Uterus (tissue), 4 donors: Measurements from ENCODE around the gene CSF3R. TPM values are rescaled to one million over a fixed set of nuclear protein-coding genes. Genes with fewer than 3 reads are reported as not detected.

Source experiments
- DNase-seq, 2 donors: peaks; one replicate each; pipeline ENCODE4 v3.0.0-alpha.2; 2019 to 2020
- H3K27ac ChIP-seq, 2 donors: fragments of 200-600 bp; sonication (generic); 1 replicate in 1 of 2; 2 replicates in 1 of 2; pipeline ENCODE4 v1.5.1; 2016 to 2018
- H3K27me3 ChIP-seq, 2 donors: fragments of 200-600 bp; sonication (generic); one replicate each; pipeline ENCODE4 v1.5.1; 2018 to 2019; ENCODE audit warnings: control low read depth in 1 of 2
- H3K36me3 ChIP-seq, 2 donors: fragments of 200-600 bp; sonication (generic); one replicate each; pipeline ENCODE4 v1.5.1; 2019; ENCODE audit warnings: control low read depth in 1 of 2
- H3K4me1 ChIP-seq, 2 donors: fragments of 200-600 bp; sonication (generic); one replicate each; pipeline ENCODE4 v1.5.1; 2018 to 2019; ENCODE audit warnings: control low read depth in 1 of 2
- H3K4me3 ChIP-seq, 2 donors: fragments of 200-600 bp; sonication (generic); 1 replicate in 1 of 2; 2 replicates in 1 of 2; pipeline ENCODE4 v1.5.1; 2018 to 2019; ENCODE audit warnings: mild to moderate bottlenecking in 1 of 2
- H3K9me3 ChIP-seq, 2 donors: fragments of 200-600 bp; sonication (generic); one replicate each; pipeline ENCODE4 v1.5.1; 2019; ENCODE audit warnings: control low read depth in 1 of 2
- POLR2A ChIP-seq, 2 donors: fragments of 450-650 bp; IDR thresholded peaks; one replicate each; pipeline ENCODE4 v1.6.1; 2016; ENCODE audit warnings: antibody characterized with exemption in 2 of 2, mild to moderate bottlenecking in 1 of 2, moderate library complexity in 1 of 2
- intact Hi-C: fragments of 100-400 bp; cut with DNase I; formaldehyde crosslinking; loops from one replicate; pipeline ENCODE4 v1.15.1; 2023; ENCODE audit warnings: low total_unique reads
- total RNA-seq, 4 donors: library from RNA; depleted of rRNA in 3 of 4; stranded (reverse); fragments of >200 nt in 3 of 4; gene quantifications; one replicate each; pipeline versions ENCODE4 v1.1.0 to v1.2.4, GENCODE V29; 2014 to 2023
- TF ChIP-seq, protein P1 (sequence below), 4 experiments: fragments of 200-600 bp in 2 of 4; fragments of 450-650 bp in 2 of 4; sonication (generic) in 2 of 4; IDR thresholded peaks; one replicate each; pipeline ENCODE4 v1.5.1; 2016 to 2019; ENCODE audit warnings: antibody characterized with exemption in 4 of 4, mild to moderate bottlenecking in 2 of 4, moderate library complexity in 1 of 4
- donor health status: DM: yes; HTN: yes; CAD: no.

CSF3R gene
- total RNA-seq, 4 donors from 2014 or later = 4.9 to 9.7 (median 6.6) TPM

DNA sequence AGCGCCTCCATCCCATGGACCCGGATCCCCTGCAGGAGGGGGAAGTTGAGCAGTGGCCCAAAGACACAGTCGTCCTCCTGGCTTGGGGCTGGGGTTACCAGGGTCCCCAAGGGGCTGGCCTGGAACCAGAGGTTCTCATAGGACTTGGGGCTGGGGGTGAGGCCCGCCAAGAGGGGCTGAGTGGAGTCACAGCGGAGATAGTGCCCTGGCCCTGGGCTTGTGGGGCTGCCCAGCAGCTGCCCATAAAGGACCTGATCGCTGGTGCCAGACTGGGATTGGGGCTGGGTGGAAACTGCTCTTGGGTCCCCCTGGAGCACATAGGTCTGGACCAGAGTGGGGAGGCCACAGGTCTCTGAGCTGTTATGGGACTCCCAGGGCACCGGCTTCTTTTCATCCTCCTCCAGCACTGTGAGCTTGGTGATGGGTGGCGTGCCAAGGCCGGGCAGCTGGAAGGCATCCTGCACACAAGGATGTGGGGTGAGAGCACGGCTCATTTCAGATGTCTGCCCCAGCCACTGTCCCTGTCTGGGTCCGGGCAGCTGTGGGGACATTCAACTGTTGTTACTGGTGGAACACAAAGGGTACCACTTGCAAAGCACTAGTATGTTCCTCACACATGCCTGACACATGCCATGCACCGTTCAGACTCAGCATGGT, 16.2 kb downstream of the CSF3R start:
- no peaks in the 10 kb centered on the region for H3K36me3 ChIP-seq
- intact Hi-C loops = no loop called here
- no peak for DNase-seq
- H3K4me3 ChIP-seq = no peak overlapping the region
- peaks cover 0 to 3% of the 10 kb centered on the region in 2 donors for H3K4me1 ChIP-seq
- no peaks in the 10 kb centered on the region for H3K9me3 ChIP-seq
- H3K27ac ChIP-seq = no peak overlapping the region
- no peak for TF ChIP-seq POLR2A (IDR thresholded peaks at IDR 0.05)
- TF ChIP-seq, protein P1, sequence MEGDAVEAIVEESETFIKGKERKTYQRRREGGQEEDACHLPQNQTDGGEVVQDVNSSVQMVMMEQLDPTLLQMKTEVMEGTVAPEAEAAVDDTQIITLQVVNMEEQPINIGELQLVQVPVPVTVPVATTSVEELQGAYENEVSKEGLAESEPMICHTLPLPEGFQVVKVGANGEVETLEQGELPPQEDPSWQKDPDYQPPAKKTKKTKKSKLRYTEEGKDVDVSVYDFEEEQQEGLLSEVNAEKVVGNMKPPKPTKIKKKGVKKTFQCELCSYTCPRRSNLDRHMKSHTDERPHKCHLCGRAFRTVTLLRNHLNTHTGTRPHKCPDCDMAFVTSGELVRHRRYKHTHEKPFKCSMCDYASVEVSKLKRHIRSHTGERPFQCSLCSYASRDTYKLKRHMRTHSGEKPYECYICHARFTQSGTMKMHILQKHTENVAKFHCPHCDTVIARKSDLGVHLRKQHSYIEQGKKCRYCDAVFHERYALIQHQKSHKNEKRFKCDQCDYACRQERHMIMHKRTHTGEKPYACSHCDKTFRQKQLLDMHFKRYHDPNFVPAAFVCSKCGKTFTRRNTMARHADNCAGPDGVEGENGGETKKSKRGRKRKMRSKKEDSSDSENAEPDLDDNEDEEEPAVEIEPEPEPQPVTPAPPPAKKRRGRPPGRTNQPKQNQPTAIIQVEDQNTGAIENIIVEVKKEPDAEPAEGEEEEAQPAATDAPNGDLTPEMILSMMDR (IDR thresholded peaks at IDR 0.05) = no peak
- no peaks in the 10 kb centered on the region for H3K27me3 ChIP-seq

DNA sequence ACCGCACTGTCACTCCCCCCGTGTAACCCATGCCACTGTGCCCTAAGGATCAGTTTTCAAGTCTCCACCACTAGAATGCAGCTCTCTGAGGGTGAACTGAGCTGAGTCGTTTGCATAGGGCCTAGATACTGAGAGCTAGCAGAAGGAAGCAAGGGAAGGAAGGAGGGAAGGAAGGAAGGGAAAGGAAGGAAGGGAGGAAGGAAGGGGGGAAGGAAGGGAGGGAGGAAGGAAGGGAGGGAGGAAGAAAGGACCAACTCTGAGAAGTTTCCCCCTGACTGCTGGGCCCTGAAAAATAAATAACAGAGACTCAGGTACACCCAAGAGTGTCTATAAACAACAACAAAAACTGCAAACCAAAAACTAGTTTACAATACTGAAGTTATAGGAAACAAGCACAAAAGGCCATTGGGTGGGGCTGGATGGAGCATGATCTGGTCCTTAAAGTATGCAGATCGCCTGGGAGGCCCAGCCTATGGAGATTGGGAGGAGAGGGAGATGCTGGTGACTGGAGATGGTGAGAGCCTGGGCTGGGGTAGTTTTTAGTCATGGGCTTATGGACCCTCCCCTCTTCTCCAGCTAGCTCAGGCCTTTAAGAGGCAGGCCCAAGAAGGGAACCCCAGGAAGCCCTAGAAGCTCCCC, 16.9 kb downstream of the CSF3R start:
- no peak for DNase-seq
- no peak overlapping the region for H3K27ac ChIP-seq
- peaks cover 0 to 3% of the 10 kb centered on the region in 2 donors for H3K4me1 ChIP-seq
- H3K36me3 ChIP-seq = no peaks in the 10 kb centered on the region
- intact Hi-C loops = no loop called here
- TF ChIP-seq, protein P1 (IDR thresholded peaks at IDR 0.05) = no peak
- no peak for TF ChIP-seq POLR2A (IDR thresholded peaks at IDR 0.05)
- no peaks in the 10 kb centered on the region for H3K27me3 ChIP-seq
- H3K9me3 ChIP-seq = no peaks in the 10 kb centered on the region
- H3K4me3 ChIP-seq = no peak overlapping the region

DNA sequence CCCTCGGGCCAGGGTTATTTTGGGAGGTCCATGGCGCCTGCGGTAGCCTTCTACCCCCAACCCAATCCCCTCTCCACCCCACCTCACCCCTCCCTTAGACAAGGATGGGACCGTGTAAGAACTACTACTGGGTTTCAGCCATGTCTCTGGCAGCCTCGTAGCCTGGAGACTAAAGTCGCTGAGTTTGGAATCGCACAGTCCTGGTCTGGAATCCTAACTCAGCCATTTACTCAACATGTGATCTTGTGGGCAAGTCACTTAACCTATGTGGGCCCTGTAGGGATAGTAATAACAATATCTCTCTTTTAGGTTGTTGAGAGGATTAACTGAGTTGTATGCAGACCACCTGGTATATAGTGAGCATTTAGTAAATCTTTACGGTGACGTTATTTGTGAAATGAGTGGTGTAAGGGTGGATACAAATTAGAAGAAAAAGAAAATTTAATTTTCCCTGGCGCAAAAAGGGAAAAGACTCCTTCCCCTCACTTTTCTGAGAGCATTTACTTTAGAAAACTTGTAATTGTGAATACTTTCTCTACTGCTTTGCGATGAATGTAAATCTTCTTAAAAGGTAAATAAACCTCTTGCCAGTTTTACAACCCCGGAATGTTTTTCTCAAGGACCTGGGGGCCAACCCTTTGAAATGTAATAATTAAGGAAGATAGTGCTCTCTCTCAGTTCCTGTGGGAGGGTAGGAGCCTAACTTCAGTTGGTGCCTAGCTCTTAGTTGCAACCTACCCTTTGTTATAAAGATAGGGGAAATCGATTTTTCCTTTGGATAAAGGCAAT, 17.9 kb downstream of the CSF3R start:
- Histone ChIP-seq H3K27me3 (no peaks in the 10 kb centered on the region), H3K9me3 (no peaks in the 10 kb centered on the region), H3K27ac (peak overlapping the region; percentile 92 to 94), H3K4me3 (peak overlapping the region; percentile 83 to 91), H3K4me1 (peaks cover 0 to 3% of the 10 kb centered on the region in 2 donors), H3K36me3 (no peaks in the 10 kb centered on the region)
- intact Hi-C loops = no loop called here
- TF ChIP-seq, protein P1 (IDR thresholded peaks at IDR 0.05) = no peak
- TF ChIP-seq POLR2A (IDR thresholded peaks at IDR 0.05) = no peak
- no peak for DNase-seq

DNA sequence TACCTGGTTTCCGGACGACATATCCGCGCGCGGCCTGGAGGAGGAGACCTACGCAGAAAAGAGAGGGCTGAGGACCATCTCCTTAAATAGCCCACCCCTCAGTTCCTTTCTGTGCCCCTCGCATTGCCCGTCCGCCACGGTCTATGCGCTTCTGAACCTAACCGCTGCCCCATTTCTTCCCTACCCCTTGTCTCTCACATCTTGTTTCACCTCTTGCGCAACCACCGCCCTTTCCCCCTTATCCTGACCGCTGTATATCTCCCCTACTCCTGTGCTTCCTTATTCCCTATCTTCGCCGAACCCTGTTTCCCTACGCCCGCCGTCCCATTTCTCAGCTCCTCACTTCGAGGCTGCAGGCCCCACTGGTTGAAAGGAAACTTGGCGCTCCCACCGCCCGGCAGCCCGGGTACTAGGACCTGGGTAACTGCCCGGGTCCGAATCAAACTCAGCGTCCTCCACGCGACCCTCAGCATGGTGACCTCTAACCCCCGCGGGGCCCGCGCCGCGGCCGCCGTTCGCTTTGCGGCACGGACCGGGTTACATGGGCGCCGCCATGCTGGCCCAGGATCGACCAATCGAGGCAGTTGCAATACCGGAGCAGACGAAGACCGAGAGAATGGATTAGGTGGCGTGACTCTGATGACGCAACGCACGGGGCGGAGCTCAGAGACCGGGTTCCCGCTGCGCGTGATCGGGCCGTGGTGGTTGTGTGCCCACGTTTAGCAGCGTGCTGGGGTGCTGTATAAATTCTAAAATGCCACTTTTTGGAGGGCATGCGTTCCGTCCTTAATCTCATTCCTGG, 18.7 kb downstream of the CSF3R start, which contains the start of gene MRPS15:
TSS of gene MRPS15 (minus strand) at position 582 of the 802 bp plus-strand sequence. CDS start at position 473, 109 bp downstream.
- intact Hi-C loops = no loop called here
- peak; percentile 85 to 86 for TF ChIP-seq POLR2A (IDR thresholded peaks at IDR 0.05)
- TF ChIP-seq, protein P1 (IDR thresholded peaks at IDR 0.05) = peak in 1 of 4 experiments; percentile 5
- Histone ChIP-seq H3K4me1 (peaks cover 0 to 3% of the 10 kb centered on the region in 2 donors), H3K27ac (peak within 1 kb of the TSS; percentile 92 to 94), H3K4me3 (peak within 1 kb of the TSS; percentile 83 to 91), H3K27me3 (no peaks in the 10 kb centered on the region), H3K9me3 (no peaks in the 10 kb centered on the region), H3K36me3 (no peaks in the 10 kb centered on the region)
- DNase-seq = peak; percentile 96 to 97
